Subcutaneous abdominal adipose tissue (tissue), 5 donors: ENCODE results near the gene NBPF9.
"Not testable (repeated sequence)": the region's sequence is repeated elsewhere in the genome, so short reads cannot be mapped to it uniquely, and the experiment has no call there.

Source experiments
- H3K27ac ChIP-seq: one replicate; pipeline ENCODE4 v1.7.0; 2013; ENCODE audit warnings: low read depth, mild to moderate bottlenecking, inconsistent platforms, low read length, moderate library complexity
- H3K27me3 ChIP-seq, 5 donors: one replicate each; pipeline ENCODE4 v1.7.0; 2013; ENCODE audit warnings: low read length in 5 of 5, inconsistent platforms in 1 of 5; ENCODE audit not compliant: control insufficient read depth in 5 of 5, insufficient read depth in 4 of 5
- H3K36me3 ChIP-seq, 5 donors: one replicate each; pipeline ENCODE4 v1.7.0; 2013; ENCODE audit warnings: low read length in 5 of 5; ENCODE audit not compliant: control insufficient read depth in 5 of 5, insufficient read depth in 5 of 5
- H3K4me1 ChIP-seq, 5 donors: one replicate each; pipeline ENCODE4 v1.7.0; 2013; ENCODE audit warnings: low read length in 5 of 5, mild to moderate bottlenecking in 3 of 5, moderate library complexity in 1 of 5; ENCODE audit not compliant: control insufficient read depth in 5 of 5, insufficient read depth in 5 of 5
- H3K4me3 ChIP-seq, 5 donors: one replicate each; pipeline ENCODE4 v1.7.0; 2013; ENCODE audit warnings: low read length in 5 of 5, low read depth in 1 of 5
- H3K9ac ChIP-seq, 5 donors: one replicate each; pipeline ENCODE4 v1.7.0; 2013; ENCODE audit warnings: low read length in 5 of 5, mild to moderate bottlenecking in 4 of 5, moderate library complexity in 3 of 5
- H3K9me3 ChIP-seq, 5 donors: one replicate each; pipeline ENCODE4 v1.7.0; 2013; ENCODE audit warnings: low read length in 5 of 5; ENCODE audit not compliant: control insufficient read depth in 5 of 5
- donor health status: healthy.
- donor health status: healthy.
- donor health status: healthy.
- donor health status: healthy.
- donor health status: healthy.

The NBPF9 gene

GRCh38 chr1:149102574-149102973, 777 bp downstream of the NBPF9 start:
- H3K9me3 ChIP-seq, H3K27ac ChIP-seq, H3K9ac ChIP-seq, H3K4me1 ChIP-seq, H3K27me3 ChIP-seq, H3K36me3 ChIP-seq: not testable (repeated sequence)
- H3K4me3 ChIP-seq = peak overlapping the region in 1 of 5 donors; percentile 29

DNA sequence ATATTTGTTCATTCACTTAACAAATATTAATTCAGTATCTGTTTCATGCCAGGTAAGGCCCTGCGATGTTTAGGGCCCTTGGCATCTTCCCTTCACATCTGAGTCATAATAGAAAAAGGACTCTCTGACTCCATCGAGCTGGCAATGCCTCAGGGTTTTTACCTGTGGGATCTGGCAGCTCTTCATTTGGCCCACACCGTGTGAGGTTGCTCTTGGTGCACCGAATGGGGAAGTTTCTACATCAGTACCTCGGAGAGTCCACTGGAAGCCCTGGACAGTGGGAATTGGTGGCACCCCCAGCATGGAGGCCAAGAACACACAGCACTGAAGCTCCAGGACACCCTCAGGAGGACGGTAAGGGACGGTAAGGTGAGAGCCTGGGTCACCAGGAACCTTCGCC, 5.1 kb downstream of the NBPF9 start:
- not testable (repeated sequence) for H3K27ac ChIP-seq, H3K9me3 ChIP-seq, H3K4me1 ChIP-seq, H3K27me3 ChIP-seq, H3K9ac ChIP-seq, H3K36me3 ChIP-seq, H3K4me3 ChIP-seq

DNA sequence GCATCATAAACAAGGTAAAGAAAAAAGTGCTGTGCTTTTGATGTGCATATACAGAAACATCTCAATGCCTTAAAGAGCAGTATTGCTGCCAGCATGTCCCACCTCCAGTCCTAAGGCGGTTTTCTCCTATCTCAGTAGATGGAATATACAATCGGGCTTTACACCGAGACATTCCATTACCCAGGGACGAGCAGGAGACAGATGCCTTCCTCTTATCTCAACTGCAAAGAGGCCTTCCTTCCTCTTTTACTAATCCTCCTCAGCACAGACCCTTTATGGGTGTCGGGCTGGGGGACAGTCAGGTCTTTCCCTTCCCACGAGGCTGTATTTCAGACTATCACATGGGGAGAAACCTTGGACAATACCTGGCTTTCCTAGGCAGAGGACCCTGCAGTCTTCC, 10.2 kb downstream of the NBPF9 start:
- not testable (repeated sequence) for H3K4me3 ChIP-seq, H3K27ac ChIP-seq, H3K27me3 ChIP-seq, H3K9me3 ChIP-seq, H3K4me1 ChIP-seq, H3K36me3 ChIP-seq, H3K9ac ChIP-seq

DNA sequence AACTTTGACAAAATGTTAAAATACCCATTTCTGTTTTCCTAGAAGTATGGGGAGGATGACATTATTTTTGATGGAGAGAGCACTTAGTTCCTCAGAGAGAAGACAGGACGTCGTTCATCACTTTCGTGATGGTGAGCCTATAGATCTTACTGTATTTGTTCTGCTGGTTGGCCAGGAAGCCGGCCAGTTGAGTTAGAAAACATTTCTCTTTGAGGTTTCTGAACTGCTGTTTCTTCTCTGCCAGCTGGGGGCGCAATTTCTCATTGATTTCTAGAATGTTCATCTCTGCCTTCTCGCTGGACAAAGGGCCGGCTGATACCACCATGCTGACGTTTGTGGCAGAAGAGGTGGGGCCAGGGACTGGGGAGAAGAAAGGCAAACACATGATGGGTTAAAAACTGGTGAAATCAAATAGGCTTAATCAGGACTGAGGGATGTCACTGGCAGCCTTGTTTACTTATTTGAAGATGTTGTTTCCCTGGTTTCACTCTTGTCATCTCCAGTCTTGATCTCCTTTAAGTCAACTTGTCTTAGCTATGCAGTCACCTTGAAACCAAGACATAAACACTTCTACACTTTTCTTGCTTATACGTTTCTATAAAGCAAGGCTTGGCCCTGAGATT, 27.7 kb downstream of the NBPF9 start:
- H3K4me3 ChIP-seq, H3K27ac ChIP-seq, H3K9me3 ChIP-seq, H3K36me3 ChIP-seq, H3K9ac ChIP-seq, H3K4me1 ChIP-seq, H3K27me3 ChIP-seq: not testable (repeated sequence)

DNA sequence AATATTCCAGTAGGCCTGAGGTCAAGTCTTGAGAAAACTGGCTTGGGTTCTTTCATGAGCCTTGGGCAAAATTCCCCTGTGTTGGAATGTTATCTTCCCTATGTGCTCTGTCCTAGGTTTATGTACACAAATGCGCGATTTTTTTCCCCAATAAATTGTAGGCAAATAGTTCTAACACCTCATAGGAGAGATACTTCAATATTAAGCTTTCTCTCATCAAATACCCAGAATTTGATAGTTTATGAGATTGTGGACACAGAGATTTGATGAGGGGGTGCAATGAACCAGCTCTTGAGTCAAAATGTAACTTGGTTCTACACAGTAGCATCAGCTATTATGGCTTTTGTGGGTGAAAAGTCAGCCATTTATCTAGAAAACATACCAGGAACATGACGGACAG, 38.7 kb downstream of the NBPF9 start:
- H3K4me3 ChIP-seq, H3K9me3 ChIP-seq, H3K36me3 ChIP-seq, H3K27me3 ChIP-seq, H3K27ac ChIP-seq, H3K9ac ChIP-seq, H3K4me1 ChIP-seq: not testable (repeated sequence)

- H3K27me3 ChIP-seq, H3K9ac ChIP-seq, H3K36me3 ChIP-seq, H3K4me3 ChIP-seq, H3K4me1 ChIP-seq, H3K9me3 ChIP-seq, H3K27ac ChIP-seq: not testable (repeated sequence)
Observed at GRCh38 chr1:149043056-149043455, 60.3 kb downstream of the NBPF9 start.

GRCh38 chr1:149033916-149034315, 69.4 kb downstream of the NBPF9 start:
- not testable (repeated sequence) for H3K4me3 ChIP-seq

DNA sequence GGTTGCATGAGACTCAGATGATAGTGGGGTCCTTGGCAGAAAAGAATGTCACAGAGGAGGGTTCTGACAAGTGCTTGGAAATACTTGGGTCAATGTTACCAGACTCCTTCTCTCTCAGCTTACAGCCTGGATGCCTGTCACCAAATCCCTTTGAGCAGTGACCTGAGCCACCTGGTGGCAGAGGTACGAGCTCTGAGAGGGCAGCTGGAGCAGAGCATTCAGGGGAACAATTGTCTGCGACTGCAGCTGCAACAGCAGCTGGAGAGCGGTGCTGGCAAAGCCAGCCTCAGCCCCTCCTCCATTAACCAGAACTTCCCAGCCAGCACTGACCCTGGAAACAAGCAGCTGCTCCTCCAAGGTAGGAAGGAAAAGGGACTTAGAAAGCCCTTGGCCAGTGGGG, 79.0 kb downstream of the NBPF9 start:
- not testable (repeated sequence) for H3K9ac ChIP-seq, H3K4me3 ChIP-seq, H3K27me3 ChIP-seq, H3K36me3 ChIP-seq, H3K9me3 ChIP-seq, H3K4me1 ChIP-seq, H3K27ac ChIP-seq

More at GRCh38 chr1:149033916-149034315, 69.4 kb downstream of the NBPF9 start:
- H3K9ac ChIP-seq, H3K36me3 ChIP-seq, H3K27ac ChIP-seq, H3K27me3 ChIP-seq, H3K4me1 ChIP-seq, H3K9me3 ChIP-seq: not testable (repeated sequence)

GRCh38 chr1:149018577-149018976, 84.8 kb downstream of the NBPF9 start:
- H3K4me1 ChIP-seq, H3K9ac ChIP-seq, H3K4me3 ChIP-seq, H3K27me3 ChIP-seq, H3K36me3 ChIP-seq, H3K27ac ChIP-seq, H3K9me3 ChIP-seq: not testable (repeated sequence)

DNA sequence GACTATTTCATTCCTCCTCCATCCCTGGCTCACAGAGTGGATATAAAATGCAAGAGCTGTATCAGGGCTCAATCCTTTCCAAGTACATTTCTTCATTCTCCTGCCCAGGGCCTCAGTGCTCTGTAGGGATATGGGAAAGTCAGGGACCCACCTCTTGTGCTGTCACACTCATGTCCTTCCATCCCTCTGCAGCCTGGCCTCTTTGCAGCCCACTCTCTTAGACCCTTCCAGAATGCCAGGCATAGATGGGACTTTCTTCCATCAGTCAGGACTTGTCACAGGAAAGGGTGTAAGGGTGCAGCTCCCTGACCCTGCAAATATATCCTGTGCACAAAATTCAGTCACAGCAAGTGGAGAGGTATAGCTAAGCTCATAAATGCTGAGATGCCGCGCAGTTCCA, 86.7 kb downstream of the NBPF9 start:
- not testable (repeated sequence) for H3K27ac ChIP-seq, H3K9ac ChIP-seq, H3K27me3 ChIP-seq, H3K36me3 ChIP-seq, H3K9me3 ChIP-seq, H3K4me3 ChIP-seq, H3K4me1 ChIP-seq

- H3K36me3 ChIP-seq, H3K27ac ChIP-seq, H3K27me3 ChIP-seq, H3K4me1 ChIP-seq, H3K9me3 ChIP-seq, H3K4me3 ChIP-seq, H3K9ac ChIP-seq: not testable (repeated sequence)
Observed at GRCh38 chr1:149015522-149015921, 87.8 kb downstream of the NBPF9 start.
